IPS DF 19.7 (cell line): Measurements from ENCODE around the gene CERCAM.
"Not testable (repeated sequence)": the region's sequence is repeated elsewhere in the genome, so short reads cannot be mapped to it uniquely, and the experiment has no call there.

Experiments used
- DNase-seq: peaks from one replicate; pipeline ENCODE4 v3.0.0-alpha.2; 2013; ENCODE audit warnings: low read depth, low spot score

Gene CERCAM

DNA sequence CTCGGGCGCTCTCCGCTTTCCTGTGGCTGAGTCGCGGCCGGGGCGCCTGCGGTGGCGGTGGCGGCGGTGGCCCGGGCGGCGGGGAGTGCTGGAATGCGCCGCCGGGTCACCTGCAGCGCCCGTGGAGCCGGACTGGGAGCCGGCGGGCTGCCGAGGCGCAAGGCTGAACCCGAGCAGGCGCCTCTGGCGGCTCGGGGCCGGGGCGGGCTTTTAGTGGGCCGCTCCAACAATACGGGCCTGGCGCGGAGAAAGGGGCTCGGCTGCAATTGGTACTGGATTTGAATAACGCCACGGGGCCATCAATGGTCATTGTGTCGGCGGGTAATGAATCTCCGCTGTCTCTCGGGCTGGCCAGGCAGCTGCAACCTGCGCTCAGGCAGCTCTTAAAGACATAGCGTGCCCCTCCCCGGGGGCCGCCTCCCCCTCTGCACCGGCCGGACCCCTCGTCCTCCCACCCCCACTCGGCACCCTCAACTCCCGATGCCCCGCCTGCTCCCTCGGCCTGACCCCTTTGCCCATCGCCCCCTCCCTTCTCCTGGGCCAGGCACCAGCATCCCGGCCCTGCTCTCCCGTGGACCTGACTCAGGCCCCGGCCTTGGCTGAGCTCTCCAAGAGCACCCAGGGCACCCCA lies 27.4 kb upstream of the CERCAM start:
- DNase-seq = no peak

GRCh38 chr9:128393970-128394369 lies 26.7 kb upstream of the CERCAM start:
- no peak for DNase-seq

DNA sequence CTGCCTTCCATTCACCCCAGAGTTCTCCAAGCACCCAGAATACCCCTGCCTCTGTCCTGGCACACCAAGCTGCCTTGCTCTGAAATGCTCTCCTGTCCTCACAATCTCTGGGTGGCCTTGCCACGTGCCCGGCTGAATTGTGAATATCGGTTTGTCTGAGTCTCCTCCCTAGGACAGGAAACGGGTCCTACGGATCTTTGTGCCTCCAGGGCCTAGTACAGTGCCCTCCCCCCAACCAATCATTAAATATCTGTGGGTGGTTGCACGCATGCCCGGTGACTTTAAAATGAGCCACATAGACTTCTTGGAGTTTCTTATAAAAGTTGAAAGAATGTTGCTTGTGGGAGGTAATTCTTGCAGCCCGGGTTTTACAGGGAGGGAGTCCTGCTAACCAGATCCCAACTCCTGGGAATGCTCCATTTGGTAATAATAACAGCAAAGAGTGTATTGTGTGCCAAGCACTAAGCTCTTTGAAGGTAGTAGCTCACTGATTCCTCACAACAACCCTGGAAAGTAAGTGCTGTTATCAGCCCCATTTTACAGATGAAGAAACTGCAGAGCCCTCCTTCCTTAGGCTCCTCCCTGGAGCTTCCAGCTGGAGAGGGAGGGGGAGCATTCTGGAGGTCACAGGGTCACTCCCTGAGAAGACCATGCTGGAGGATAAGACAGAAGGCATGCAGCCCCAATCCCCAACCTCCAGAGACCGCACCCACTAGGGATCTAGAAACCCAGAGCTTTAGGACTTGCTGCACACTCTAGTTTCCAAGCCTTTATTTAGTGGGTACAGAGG lies 26.1 kb upstream of the CERCAM start:
- no peak for DNase-seq

DNA sequence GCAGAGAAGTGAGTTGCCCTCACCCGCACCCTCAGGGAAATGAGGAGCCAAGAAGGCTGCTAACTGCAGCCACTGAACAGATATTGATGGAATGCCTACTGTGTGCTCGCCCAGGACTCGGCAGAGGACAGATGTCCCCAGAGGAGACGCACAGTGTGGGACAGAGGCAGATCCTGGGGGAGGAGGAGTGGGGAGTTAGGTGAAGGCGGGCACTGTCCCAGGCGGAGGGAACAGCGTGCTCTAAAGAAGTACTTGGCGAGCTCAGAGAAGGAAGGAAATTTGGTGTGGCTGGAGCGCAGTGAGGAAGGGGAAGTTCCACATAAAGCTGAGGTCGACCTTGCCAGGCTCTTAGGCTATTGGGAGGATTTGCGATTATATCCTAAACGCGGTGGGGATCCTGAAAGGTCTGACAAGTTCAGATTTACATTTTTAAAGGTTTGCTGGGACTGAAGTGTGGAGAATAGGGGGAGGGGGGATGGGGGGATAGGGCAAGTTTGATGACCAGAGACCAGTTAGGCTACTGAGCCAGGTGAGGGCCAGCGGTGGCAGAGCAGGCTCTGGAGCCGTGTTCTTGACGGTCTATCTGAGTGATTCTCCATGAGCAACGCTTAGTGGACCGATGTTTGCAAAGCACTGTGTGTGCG lies 23.6 kb upstream of the CERCAM start:
- peak; percentile 88 for DNase-seq

- DNase-seq = no peak
Measured at GRCh38 chr9:128397831-128398230, 22.8 kb upstream of the CERCAM start.

GRCh38 chr9:128399861-128400260 lies 20.8 kb upstream of the CERCAM start:
- no peak for DNase-seq

DNA sequence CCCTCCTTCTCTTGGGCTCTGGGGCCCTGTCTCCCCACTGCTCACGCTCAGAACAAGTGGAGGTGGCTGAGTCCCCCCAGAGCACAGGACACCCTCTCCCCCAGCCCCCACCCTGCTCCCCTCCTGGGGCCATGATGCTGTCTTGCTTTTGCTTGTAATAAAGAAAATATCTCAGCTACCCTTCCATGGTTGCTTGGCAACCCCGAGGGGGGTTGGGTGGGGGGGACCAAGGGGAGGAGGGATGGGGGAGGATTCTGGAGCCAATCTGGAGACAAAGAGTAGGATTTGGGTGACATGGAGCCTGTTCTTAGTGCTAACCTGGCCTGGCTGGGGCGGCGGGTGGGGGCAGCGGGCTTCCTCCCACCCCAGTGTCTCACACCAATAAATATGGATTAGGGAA lies 16.1 kb upstream of the CERCAM start:
- no peak for DNase-seq

DNA sequence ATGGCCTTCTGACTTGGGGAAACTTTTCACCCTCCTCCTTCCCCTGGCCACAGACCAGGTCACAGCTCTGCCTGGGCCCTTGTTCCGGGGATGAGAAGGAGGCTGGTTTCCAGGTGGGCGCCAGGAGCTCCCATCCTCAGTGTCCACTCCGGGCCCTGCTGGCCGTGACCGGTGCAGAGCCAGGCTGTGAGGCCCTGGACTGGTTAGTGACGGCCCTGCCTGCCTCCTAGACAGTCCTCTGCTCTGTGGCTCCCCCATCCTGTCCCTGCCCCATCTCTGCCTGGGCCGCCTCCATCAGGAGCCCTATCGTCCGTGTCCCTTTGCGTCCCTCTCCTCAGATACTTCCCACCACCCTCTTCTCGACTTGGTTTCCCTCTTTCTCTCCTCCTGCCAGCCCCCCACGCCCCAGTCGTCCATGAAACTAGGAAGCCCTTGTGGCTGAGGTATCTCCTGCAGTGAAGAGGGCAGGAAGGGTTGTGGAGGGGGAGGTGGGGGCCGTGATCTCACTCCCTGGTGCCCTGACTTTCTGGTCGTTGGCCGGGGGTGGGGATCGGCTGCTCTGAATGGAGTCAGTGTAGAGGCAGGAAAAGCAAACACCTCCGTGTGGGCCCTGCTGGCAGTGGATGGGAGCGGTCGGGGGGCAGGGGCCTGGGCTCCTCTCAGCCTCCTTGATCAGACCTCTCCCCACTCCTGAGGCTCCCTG lies 15.4 kb upstream of the CERCAM start:
- no peak for DNase-seq

- DNase-seq = no peak
Measured at GRCh38 chr9:128405780-128406171, 14.9 kb upstream of the CERCAM start.

GRCh38 chr9:128406848-128407391 lies 13.7 kb upstream of the CERCAM start:
- no peak for DNase-seq

GRCh38 chr9:128408963-128409431 lies 11.7 kb upstream of the CERCAM start:
- DNase-seq = no peak

DNA sequence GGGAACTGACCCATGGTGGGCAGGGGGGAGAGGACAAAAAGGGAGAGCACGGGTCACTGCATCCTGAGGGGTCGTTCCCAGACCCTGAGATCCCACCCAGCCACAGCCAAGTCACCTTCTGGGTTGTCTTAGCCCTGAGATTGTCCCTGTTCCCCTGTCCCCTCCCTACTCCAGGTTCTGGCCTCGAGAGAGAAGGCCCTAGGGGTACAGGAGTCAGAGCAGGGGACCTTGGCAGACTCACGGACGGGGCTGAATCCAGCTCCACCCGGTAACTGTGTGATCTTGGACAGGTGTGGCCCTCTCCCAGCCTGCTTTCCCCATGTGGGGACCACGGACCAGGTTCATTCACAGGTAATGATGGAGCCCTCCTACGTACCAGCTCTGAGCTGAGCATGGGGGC lies 11.2 kb upstream of the CERCAM start:
- DNase-seq = no peak

DNA sequence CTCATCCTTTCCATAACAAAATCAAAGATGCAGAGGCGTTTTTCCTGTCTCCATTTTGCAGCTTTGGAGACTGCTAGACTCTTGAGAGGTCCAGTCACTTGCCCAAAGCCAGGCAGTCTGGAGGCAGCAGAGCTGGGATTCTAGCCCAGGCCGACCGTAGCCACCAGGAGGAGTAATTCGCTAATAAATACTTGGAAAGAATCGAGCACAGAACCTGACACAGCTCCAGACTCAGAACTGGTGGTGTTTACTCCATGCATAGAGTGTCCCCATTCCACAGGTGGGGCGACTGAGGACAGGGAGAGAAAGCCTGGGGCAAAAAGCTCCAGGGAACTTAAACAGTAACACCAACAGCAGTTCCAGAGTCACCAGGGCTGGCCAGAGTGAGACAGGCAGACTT lies 10.7 kb upstream of the CERCAM start:
- no peak for DNase-seq

DNA sequence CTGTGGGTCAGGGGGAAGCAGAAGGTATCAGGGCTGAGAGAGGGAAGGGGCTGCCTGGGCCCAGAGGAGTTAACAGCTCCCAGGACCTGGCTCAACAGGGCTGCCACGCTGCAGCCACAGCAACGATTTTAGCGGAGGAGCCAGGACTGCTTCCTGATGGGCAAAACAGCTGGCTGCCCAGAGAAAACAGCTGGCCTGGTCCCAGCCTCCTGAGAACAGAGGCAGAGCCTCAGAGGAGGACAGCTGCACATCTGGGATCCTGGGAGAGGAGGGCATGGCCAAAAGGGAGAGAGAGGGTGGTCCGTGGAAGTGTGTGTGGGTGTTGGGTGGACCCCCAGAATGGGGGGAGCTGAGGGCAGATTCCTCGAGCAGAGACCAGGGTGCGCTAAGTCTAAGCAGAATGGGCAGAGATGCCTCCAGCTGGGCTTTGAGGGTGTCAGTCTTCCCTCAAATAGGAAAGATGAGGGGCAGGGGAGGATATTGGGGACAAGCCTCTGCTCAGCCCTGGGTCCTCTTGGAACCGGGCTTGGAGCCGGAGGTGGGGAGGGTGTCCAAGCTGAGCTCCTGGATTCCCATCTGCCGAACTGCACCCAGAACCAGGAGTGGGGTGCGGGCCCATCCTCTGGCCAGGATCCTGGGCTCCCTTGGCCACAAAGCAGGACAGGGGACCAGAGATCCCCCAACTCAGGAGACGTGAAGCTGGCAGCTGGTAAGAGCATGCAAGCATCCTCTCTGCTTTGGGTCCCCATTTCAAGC lies 9.1 kb upstream of the CERCAM start:
- DNase-seq = no peak

DNA sequence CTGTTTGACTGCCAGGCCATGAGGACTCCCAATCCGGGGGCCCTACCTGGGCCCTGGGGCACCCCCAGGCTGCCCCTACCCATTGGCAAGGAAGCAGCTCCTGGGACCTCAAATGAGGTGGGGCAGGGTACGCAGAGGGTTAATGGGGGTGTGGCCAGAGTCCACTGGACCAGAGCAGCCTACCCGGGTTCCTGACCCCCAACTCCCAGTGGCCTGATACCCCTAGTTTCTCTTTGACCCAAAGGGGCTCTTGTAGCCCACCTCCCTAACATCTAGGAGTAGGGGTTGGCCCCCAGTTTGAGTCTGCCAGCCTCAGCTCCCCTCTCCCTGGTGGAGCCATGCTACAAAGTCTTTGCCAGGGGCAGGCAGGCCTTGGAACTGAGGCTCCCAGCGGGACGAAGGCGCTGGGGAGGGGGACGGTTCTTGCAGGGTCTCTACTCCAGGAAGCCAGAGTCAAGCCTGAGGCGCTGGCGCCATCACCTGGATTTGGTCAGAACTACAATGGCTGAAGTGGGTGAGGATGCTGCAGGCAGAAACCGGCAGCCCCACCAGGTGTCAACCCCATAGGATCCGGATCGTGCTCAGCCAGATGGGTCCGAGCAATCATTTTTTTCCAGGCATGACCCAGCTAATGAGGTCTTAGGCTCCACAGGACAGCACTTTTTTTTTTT lies 8.4 kb upstream of the CERCAM start:
- DNase-seq = peak; percentile 86

- DNase-seq = not testable (repeated sequence)
Measured at GRCh38 chr9:128413728-128414127, 6.9 kb upstream of the CERCAM start.

DNA sequence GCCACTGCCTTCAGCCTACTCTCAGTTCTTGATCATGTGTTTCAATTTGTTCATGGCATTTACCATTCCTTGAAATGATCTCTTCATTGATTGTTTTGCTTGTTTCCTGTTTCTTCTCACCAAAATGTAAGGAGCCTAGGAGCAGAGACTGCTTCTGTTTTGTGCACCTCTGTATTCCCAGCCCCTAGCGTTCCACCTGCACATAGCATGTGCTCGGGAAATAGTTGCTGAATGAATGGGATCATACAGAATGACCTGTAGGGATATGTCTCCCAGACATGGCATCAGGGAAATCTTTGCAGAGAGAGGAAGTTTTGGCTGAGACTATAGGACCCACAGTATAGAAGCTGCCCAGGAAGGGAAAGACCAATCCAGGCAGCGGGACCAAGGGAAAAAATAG lies 6.2 kb upstream of the CERCAM start:
- DNase-seq = no peak

GRCh38 chr9:128415281-128415680 lies 5.4 kb upstream of the CERCAM start:
- no peak for DNase-seq

DNA sequence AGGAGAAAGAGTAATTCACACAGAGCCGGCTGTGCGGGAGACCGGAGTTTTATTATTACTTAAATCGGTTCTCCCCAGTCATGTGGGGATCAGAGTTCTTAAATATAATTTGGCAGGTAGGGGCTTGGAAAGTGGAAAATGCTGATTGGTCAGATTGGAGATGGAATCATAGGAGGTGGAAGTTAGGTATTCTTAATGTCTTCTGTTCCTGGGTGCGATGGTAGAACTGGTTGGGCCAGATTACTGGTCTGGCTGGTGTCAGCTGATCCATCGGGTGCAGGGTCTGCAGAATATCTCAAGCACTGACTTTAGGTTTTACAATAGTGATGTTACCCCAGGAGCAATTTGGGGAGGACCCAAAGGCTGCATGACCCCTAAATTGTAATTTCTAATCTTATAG lies 4.6 kb upstream of the CERCAM start:
- DNase-seq = no peak

DNA sequence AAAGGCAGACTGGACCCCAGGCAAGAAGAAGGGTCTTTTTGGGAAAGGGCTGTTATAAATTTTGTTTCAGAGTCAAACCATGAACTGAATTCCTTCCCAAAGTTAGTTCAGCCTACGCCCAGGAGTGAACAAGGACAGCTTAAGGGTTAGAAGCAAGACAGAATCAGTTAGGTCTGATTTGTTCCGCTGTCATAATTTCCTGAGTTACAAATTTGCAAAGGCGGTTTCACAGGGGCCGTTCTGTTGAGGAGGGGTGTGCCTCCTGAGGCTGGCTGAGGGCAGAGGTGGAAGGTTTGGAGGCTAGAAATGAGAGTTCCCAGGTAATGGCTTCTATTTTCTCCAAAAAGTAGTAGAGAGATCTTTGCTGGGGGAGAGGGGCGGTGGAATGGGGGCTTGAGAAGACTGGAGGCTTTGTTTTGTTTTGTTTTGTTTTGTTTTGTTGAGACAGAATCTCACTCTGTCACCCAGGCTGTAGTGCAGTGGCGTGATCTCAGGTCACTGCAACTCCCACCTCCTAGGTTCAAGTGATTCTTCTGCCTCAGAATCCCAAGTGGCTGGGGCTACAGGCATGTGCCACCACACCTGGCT lies 4.1 kb upstream of the CERCAM start:
- no peak for DNase-seq
